Stimulated activated CD4-positive, alpha-beta T cell treated with anti-CD3 and anti-CD28 coated beads, Interleukin-1b, Interleukin-23, amount 100 ng/mL, for 24 hours (primary cell): Measurements from ENCODE around the gene LEO1.

Experiments used
- DNase-seq, 4 experiments: peaks; one replicate each; pipeline ENCODE4 v3.0.0-alpha.2; 2020; ENCODE audit warnings: low read depth in 4 of 4, low spot score in 1 of 4

LEO1 gene

GRCh38 chr15:51932161-51932560, 39.4 kb downstream of the LEO1 start:
- DNase-seq: no peak

GRCh38 chr15:51931638-51932037, 39.9 kb downstream of the LEO1 start:
- no peak for DNase-seq

GRCh38 chr15:51931016-51931415, 40.6 kb downstream of the LEO1 start:
- DNase-seq: no peak

GRCh38 chr15:51926809-51927208, 44.8 kb downstream of the LEO1 start:
- no peak for DNase-seq

GRCh38 chr15:51924156-51925068, 47.2 kb downstream of the LEO1 start:
- no peak for DNase-seq

GRCh38 chr15:51917493-51917892, 54.1 kb downstream of the LEO1 start:
- no peak for DNase-seq

GRCh38 chr15:51912528-51912927, 59.0 kb downstream of the LEO1 start:
- DNase-seq: no peak

- no peak for DNase-seq
These were observed 62.0 kb downstream of the LEO1 start for GRCh38 chr15:51909584-51909983.

GRCh38 chr15:51908316-51908715, 63.3 kb downstream of the LEO1 start:
- DNase-seq: no peak

GRCh38 chr15:51907136-51907862, 64.3 kb downstream of the LEO1 start:
- no peak for DNase-seq

- no peak for DNase-seq
These were observed 66.6 kb downstream of the LEO1 start for GRCh38 chr15:51904931-51905330.

- no peak for DNase-seq
These were observed 67.2 kb downstream of the LEO1 start for GRCh38 chr15:51904421-51904820.

- DNase-seq: no peak
These were observed 82.1 kb downstream of the LEO1 start for GRCh38 chr15:51889486-51889885.

- DNase-seq: no peak
These were observed 82.9 kb downstream of the LEO1 start for GRCh38 chr15:51888593-51889195.
